ENCODE measurements around the gene MAPK12.

GRCh38 chr22:50281957-50282356 is 20.5 kb upstream of the MAPK12 start:
- TF ChIP-seq CTCF (conservative IDR thresholded peaks at IDR 0.05 in 1 of 2, IDR thresholded peaks at IDR 0.05 in 1 of 2; ENCODE audit: low read depth in 1 of 2, low read length in 2 of 2) (no peak), EZH2 (IDR thresholded peaks at IDR 0.05; ENCODE audit: low read length, missing control alignments) (no peak)

Measured in fibroblast of lung (primary cell).